HUES6 (cell line): ENCODE data around the gene UBR1.
"Not testable (repeated sequence)": the region's sequence is repeated elsewhere in the genome, so short reads cannot be mapped to it uniquely, and the experiment has no call there.

ENCODE experiments used
- H3K27ac ChIP-seq: 2 replicates; pipeline ENCODE4 v1.7.0; 2013; ENCODE audit warnings: low read depth, mild to moderate bottlenecking, low read length, inconsistent platforms
- H3K27me3 ChIP-seq: 2 replicates; pipeline ENCODE4 v1.6.1; 2013; ENCODE audit warnings: low read length; ENCODE audit not compliant: control insufficient read depth, insufficient read depth
- H3K36me3 ChIP-seq: 2 replicates; pipeline ENCODE4 v1.6.1; 2013; ENCODE audit warnings: low read length; ENCODE audit not compliant: control insufficient read depth, insufficient read depth
- H3K4me1 ChIP-seq: 2 replicates; pipeline ENCODE4 v1.6.1; 2013; ENCODE audit warnings: low read length; ENCODE audit not compliant: control insufficient read depth, insufficient read depth
- H3K4me3 ChIP-seq: 2 replicates; pipeline ENCODE4 v1.5.1; 2013; ENCODE audit warnings: low read depth, low read length
- H3K9ac ChIP-seq: one replicate; pipeline ENCODE4 v1.6.1; 2013; ENCODE audit warnings: mild to moderate bottlenecking, low read length
- H3K9me3 ChIP-seq: 2 replicates; pipeline ENCODE4 v1.6.1; 2013; ENCODE audit warnings: low read depth, low read length; ENCODE audit not compliant: control insufficient read depth, insufficient read depth

The UBR1 gene

GRCh38 chr15:42903388-42904324, 202.2 kb downstream of the UBR1 start:
- no peaks in the 10 kb centered on the region for H3K27me3 ChIP-seq
- no peak overlapping the region for H3K9ac ChIP-seq
- H3K9me3 ChIP-seq = no peaks in the 10 kb centered on the region
- H3K27ac ChIP-seq = no peak overlapping the region
- H3K36me3 ChIP-seq = no peaks in the 10 kb centered on the region
- H3K4me3 ChIP-seq = no peak overlapping the region
- no peaks in the 10 kb centered on the region for H3K4me1 ChIP-seq

GRCh38 chr15:42893911-42894310, 211.9 kb downstream of the UBR1 start:
- H3K9me3 ChIP-seq, H3K4me3 ChIP-seq, H3K36me3 ChIP-seq, H3K9ac ChIP-seq, H3K27me3 ChIP-seq, H3K27ac ChIP-seq: not testable (repeated sequence)
- peaks cover 26% of the 10 kb centered on the region for H3K4me1 ChIP-seq
